ENCODE measurements around the gene DRGX.

DRGX gene

DNA sequence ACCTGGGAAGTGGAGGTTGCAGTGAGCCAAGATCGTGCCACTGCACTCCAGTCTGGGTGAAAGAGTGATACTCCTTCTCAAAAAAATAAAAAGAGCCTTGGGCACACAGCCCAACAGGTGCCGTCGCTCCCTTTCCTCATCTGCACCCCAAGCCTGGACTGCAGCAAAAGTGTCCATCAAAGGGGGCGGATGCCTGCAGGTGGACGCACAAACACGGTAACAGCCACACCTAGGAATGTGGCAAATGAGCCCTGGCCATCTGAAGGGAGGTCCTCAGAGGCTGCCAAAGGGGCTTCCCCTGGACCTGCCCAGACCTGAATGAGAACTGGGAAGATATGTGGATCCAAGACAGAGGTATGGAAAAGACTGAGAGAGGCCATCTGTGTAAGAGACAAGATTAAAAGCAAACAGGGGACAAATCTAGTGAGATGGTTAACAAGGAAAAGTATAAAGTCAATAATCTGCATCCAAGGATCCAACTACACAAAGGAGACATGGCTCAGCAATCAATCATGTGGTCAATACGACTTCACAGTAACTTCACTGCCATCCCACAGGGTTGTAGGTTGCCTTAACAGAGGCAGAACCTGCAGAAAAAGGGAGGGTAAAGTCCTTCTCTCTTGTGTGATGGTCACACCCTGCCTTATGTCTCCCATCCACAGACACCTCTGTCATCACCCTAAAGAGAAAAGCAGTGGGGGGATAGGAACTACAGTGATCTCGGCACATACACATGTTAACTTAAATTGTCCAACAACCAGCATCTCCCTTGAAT is 25.4 kb downstream of the DRGX start:
- Histone ChIP-seq H3K9ac (ENCODE audit: low read depth in 1 of 2, low read length in 2 of 2) (no peak overlapping the region), H3K36me3 (ENCODE audit: control insufficient read depth in 1 of 2, insufficient read depth in 2 of 2, low read length in 2 of 2) (no peaks in the 10 kb centered on the region), H3K4me3 (ENCODE audit: low read depth in 1 of 2, low read length in 2 of 2) (no peak overlapping the region), H3K27ac (ENCODE audit: low read depth, low read length) (no peak overlapping the region), H3K27me3 (ENCODE audit: control insufficient read depth in 1 of 2, insufficient read depth in 2 of 2, low read length in 2 of 2) (no peaks in the 10 kb centered on the region), H3K9me3 (ENCODE audit: control insufficient read depth in 1 of 2, low read length in 2 of 2) (no peaks in the 10 kb centered on the region), H3K4me1 (ENCODE audit: control insufficient read depth in 1 of 2, insufficient read depth in 2 of 2, low read length in 2 of 2) (no peaks in the 10 kb centered on the region)

DNA sequence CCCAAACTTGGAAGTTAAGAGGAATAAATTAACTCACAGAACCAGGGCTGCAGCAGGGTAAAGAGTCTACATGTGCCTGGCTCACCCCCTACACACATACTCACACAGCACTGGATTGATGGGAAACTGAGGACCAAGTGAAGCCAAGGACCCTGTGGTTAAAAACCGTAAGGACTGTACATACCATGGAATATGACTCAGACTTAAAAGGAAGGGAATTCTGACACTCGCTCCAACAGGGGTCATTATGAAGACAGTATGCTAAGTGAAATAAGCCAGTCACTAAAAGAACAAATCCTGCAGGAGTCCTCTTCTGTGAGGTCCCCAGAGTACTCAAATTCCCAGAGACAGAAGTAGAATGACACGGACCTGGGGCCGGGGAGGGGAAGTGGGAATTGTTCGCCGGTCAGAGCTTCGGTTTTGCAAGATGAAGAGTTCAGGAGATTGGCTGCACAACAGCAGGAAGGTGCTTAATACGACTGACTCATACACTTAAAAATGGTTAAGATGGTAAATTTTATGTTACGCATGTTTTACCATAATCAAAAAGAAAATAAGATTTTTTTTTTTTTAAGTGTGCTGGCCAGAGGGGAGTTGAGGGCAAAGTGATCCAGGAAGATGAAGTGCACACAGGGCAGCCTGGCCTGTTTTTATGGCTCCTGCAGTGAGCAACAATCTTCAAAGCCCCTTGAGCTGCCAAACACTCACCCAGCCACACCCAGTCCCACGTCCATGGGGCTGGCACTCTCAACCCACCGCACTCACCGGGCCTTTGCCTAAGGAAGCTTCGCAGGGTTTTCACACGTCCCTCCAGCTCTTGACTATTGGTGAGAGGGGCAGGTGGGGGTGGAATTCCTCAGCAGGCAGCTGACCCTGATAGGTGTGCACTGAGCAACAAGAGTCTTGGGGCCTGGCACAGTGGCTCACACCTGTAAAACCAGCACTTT is 26.4 kb downstream of the DRGX start:
- Histone ChIP-seq H3K36me3 (ENCODE audit: control insufficient read depth in 1 of 2, insufficient read depth in 2 of 2, low read length in 2 of 2) (no peaks in the 10 kb centered on the region), H3K4me1 (ENCODE audit: control insufficient read depth in 1 of 2, insufficient read depth in 2 of 2, low read length in 2 of 2) (no peaks in the 10 kb centered on the region), H3K4me3 (ENCODE audit: low read depth in 1 of 2, low read length in 2 of 2) (no peak overlapping the region), H3K9me3 (ENCODE audit: control insufficient read depth in 1 of 2, low read length in 2 of 2) (no peaks in the 10 kb centered on the region), H3K9ac (ENCODE audit: low read depth in 1 of 2, low read length in 2 of 2) (no peak overlapping the region), H3K27me3 (ENCODE audit: control insufficient read depth in 1 of 2, insufficient read depth in 2 of 2, low read length in 2 of 2) (no peaks in the 10 kb centered on the region), H3K27ac (ENCODE audit: low read depth, low read length) (no peak overlapping the region)

DNA sequence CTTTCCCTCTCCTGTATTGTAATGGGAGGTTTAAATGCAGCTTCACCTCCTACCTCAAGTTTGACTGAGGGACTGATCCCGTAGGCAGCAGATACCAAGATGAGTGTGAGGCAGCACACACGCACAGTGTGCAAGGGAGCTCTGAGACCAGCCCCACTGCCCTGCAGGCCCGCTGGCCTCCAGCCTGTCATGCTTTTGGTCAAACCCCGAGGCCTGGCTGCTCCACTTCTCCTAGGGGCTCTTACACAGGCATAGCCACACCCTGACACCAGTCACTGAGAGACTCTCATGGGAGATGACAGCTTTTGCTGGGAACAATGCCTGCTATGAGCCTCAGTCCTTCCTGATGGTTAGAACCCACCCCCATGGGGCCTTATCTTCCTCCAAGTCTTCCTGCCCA is 27.6 kb downstream of the DRGX start:
- H3K4me3 ChIP-seq (ENCODE audit: low read depth in 1 of 2, low read length in 2 of 2): no peak overlapping the region
- H3K9me3 ChIP-seq (ENCODE audit: control insufficient read depth in 1 of 2, low read length in 2 of 2): no peaks in the 10 kb centered on the region
- no peaks in the 10 kb centered on the region for H3K36me3 ChIP-seq (ENCODE audit: control insufficient read depth in 1 of 2, insufficient read depth in 2 of 2, low read length in 2 of 2)
- H3K9ac ChIP-seq (ENCODE audit: low read depth in 1 of 2, low read length in 2 of 2): no peak overlapping the region
- H3K27me3 ChIP-seq (ENCODE audit: control insufficient read depth in 1 of 2, insufficient read depth in 2 of 2, low read length in 2 of 2): no peaks in the 10 kb centered on the region
- no peak overlapping the region for H3K27ac ChIP-seq (ENCODE audit: low read depth, low read length)
- no peaks in the 10 kb centered on the region for H3K4me1 ChIP-seq (ENCODE audit: control insufficient read depth in 1 of 2, insufficient read depth in 2 of 2, low read length in 2 of 2)

DNA sequence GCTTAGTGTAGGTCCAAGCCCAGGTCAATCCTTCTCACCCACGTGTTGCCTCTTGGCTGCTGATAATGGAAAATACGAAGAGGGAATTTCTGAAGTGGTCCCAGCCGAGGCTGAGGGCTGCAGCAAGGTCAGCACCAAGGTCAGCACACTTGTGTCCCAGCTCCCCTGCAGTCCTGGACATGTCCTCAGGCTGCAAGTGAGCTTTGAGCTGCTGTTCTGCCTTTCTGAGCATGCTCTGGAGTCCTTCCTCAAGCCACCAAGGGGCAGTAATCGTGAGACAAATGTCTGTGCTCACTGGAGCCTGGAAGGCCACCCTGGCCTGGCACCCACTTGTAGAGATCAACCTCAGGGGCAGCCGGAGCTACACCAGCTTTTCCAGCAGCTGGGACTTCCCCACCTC is 28.3 kb downstream of the DRGX start:
- Histone ChIP-seq H3K9ac (ENCODE audit: low read depth in 1 of 2, low read length in 2 of 2) (no peak overlapping the region), H3K9me3 (ENCODE audit: control insufficient read depth in 1 of 2, low read length in 2 of 2) (no peaks in the 10 kb centered on the region), H3K27me3 (ENCODE audit: control insufficient read depth in 1 of 2, insufficient read depth in 2 of 2, low read length in 2 of 2) (no peaks in the 10 kb centered on the region), H3K27ac (ENCODE audit: low read depth, low read length) (no peak overlapping the region), H3K4me1 (ENCODE audit: control insufficient read depth in 1 of 2, insufficient read depth in 2 of 2, low read length in 2 of 2) (no peaks in the 10 kb centered on the region), H3K36me3 (ENCODE audit: control insufficient read depth in 1 of 2, insufficient read depth in 2 of 2, low read length in 2 of 2) (no peaks in the 10 kb centered on the region), H3K4me3 (ENCODE audit: low read depth in 1 of 2, low read length in 2 of 2) (no peak overlapping the region)

DNA sequence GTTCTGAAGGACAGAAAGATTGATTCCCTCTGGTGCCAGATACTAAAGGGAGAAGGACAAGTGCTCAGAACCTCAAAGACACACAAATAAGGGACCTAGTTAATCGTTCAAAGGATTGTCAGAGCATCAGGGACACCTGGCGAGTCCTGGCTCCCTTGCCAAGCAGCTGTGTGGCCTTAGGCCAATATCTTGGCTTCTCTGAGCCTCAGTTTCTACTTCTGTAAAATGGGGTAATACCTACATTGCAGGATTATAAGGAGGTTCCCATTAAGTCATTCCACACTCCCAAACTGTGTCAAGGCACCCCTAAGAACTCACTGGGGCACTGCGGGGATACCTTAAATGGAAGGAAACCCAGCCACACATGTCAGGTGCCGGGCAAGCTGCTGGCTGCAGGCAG is 29.4 kb downstream of the DRGX start:
- no peaks in the 10 kb centered on the region for H3K4me1 ChIP-seq (ENCODE audit: control insufficient read depth in 1 of 2, insufficient read depth in 2 of 2, low read length in 2 of 2)
- no peak overlapping the region for H3K9ac ChIP-seq (ENCODE audit: low read depth in 1 of 2, low read length in 2 of 2)
- no peaks in the 10 kb centered on the region for H3K27me3 ChIP-seq (ENCODE audit: control insufficient read depth in 1 of 2, insufficient read depth in 2 of 2, low read length in 2 of 2)

DNA sequence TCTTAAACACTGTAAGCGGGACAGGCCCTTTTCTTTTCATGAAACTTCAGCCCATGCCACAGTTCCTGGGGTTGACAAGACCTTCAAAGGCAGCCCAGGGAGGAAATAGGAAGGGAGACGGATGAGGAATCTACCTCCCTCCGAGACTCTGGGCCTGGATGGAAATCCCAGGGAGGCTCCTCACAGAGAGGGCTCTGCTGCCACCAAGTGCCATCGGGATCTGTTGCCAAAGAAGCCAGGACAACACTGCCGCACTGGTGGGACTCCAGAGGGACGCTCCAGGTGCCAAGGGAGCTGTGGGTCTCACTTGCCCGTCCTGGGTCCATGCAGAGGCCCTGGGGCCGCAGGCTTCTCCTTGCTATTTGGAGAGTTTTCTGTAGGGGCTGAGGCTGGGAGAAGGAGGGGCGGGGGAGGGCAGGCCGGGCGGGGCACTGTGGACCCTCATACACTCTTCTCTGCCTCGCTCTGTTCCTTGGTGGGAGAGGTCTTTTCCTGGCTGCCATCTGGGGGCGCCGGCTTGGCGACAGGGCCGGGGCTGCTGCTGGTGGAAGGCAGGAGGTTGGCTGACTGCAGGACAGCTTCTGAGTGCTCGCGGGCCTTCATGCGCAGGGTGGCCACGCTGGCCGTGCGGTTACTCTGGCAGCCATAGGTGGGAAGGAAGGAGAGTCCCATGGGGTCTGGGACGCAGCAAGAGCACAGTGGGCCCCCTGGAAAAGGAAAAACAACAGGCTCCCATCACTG is 30.0 kb downstream of the DRGX start:
- Histone ChIP-seq H3K27me3 (ENCODE audit: control insufficient read depth in 1 of 2, insufficient read depth in 2 of 2, low read length in 2 of 2) (no peaks in the 10 kb centered on the region), H3K27ac (ENCODE audit: low read depth, low read length) (no peak overlapping the region), H3K4me1 (ENCODE audit: control insufficient read depth in 1 of 2, insufficient read depth in 2 of 2, low read length in 2 of 2) (no peaks in the 10 kb centered on the region), H3K9ac (ENCODE audit: low read depth in 1 of 2, low read length in 2 of 2) (no peak overlapping the region), H3K4me3 (ENCODE audit: low read depth in 1 of 2, low read length in 2 of 2) (no peak overlapping the region), H3K9me3 (ENCODE audit: control insufficient read depth in 1 of 2, low read length in 2 of 2) (no peaks in the 10 kb centered on the region), H3K36me3 (ENCODE audit: control insufficient read depth in 1 of 2, insufficient read depth in 2 of 2, low read length in 2 of 2) (no peaks in the 10 kb centered on the region)

More for the DNA sequence above, 29.4 kb downstream of the DRGX start:
- H3K27ac ChIP-seq (ENCODE audit: low read depth, low read length): no peak overlapping the region
- no peak overlapping the region for H3K4me3 ChIP-seq (ENCODE audit: low read depth in 1 of 2, low read length in 2 of 2)
- H3K9me3 ChIP-seq (ENCODE audit: control insufficient read depth in 1 of 2, low read length in 2 of 2): no peaks in the 10 kb centered on the region
- H3K36me3 ChIP-seq (ENCODE audit: control insufficient read depth in 1 of 2, insufficient read depth in 2 of 2, low read length in 2 of 2): no peaks in the 10 kb centered on the region

DNA sequence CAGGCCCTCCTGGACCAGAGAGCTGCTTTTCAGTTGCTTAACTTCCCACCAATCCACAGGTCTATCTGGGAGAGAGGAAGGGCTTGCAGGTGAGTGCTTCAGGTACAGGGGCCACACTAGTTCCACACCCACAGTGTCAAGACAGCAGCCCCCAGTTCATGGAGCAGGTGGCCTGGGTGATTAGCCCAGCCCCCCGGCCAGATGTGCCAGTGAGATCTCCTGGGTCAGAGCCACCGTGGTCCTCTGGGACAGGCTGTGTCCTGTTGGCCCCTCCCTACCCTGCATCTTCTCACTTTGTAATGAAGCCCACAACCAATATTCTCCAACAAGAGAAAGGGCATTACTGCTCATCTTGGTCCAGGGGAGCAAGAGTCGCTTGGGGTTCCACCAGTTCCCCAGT is 30.6 kb downstream of the DRGX start:
- no peak overlapping the region for H3K4me3 ChIP-seq (ENCODE audit: low read depth in 1 of 2, low read length in 2 of 2)
- no peaks in the 10 kb centered on the region for H3K9me3 ChIP-seq (ENCODE audit: control insufficient read depth in 1 of 2, low read length in 2 of 2)
- H3K27ac ChIP-seq (ENCODE audit: low read depth, low read length): no peak overlapping the region
- H3K36me3 ChIP-seq (ENCODE audit: control insufficient read depth in 1 of 2, insufficient read depth in 2 of 2, low read length in 2 of 2): no peaks in the 10 kb centered on the region
- no peak overlapping the region for H3K9ac ChIP-seq (ENCODE audit: low read depth in 1 of 2, low read length in 2 of 2)
- no peaks in the 10 kb centered on the region for H3K27me3 ChIP-seq (ENCODE audit: control insufficient read depth in 1 of 2, insufficient read depth in 2 of 2, low read length in 2 of 2)
- no peaks in the 10 kb centered on the region for H3K4me1 ChIP-seq (ENCODE audit: control insufficient read depth in 1 of 2, insufficient read depth in 2 of 2, low read length in 2 of 2)

DNA sequence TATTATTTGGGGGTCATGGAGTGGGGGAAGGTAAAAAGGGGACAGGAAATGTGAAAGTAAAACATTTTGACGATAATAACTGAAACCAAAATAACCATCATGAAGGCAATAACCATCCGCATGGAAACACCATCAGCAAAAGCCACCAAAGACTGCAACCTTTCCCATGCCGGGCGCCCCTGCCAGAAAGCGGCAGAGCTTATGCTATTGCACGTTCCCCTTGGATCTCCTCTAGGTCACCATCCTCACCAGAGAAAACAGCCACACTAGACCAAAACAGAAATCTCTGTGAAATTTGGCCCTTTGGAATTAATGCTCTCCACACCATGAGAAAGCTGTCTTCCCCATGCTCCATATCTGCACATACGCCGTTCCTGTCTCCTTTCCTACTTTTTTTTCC is 31.1 kb downstream of the DRGX start:
- H3K27me3 ChIP-seq (ENCODE audit: control insufficient read depth in 1 of 2, insufficient read depth in 2 of 2, low read length in 2 of 2): no peaks in the 10 kb centered on the region
- no peaks in the 10 kb centered on the region for H3K36me3 ChIP-seq (ENCODE audit: control insufficient read depth in 1 of 2, insufficient read depth in 2 of 2, low read length in 2 of 2)
- no peak overlapping the region for H3K9ac ChIP-seq (ENCODE audit: low read depth in 1 of 2, low read length in 2 of 2)
- H3K4me3 ChIP-seq (ENCODE audit: low read depth in 1 of 2, low read length in 2 of 2): no peak overlapping the region
- no peaks in the 10 kb centered on the region for H3K9me3 ChIP-seq (ENCODE audit: control insufficient read depth in 1 of 2, low read length in 2 of 2)
- H3K4me1 ChIP-seq (ENCODE audit: control insufficient read depth in 1 of 2, insufficient read depth in 2 of 2, low read length in 2 of 2): no peaks in the 10 kb centered on the region
- no peak overlapping the region for H3K27ac ChIP-seq (ENCODE audit: low read depth, low read length)

DNA sequence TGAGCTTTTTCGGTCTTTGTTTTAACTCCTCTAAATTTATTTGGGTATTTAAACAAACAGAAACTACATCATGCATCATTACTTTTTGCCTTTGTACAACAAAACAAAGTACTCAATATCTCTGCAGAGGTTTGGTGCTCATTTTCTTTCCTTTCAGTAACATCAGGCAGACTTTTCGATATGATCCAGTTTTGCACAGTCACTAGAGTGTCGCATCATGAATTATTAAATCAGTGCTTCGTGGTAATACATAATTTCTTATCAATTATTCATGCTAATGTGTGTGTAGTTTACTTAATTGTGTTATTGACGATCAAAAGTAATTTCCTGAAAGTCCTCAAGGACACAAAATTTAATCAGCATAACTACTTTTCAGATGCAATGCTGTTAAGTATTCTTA is 31.8 kb downstream of the DRGX start:
- H3K4me3 ChIP-seq (ENCODE audit: low read depth in 1 of 2, low read length in 2 of 2): no peak overlapping the region
- H3K9ac ChIP-seq (ENCODE audit: low read depth in 1 of 2, low read length in 2 of 2): no peak overlapping the region
- no peak overlapping the region for H3K27ac ChIP-seq (ENCODE audit: low read depth, low read length)
- H3K9me3 ChIP-seq (ENCODE audit: control insufficient read depth in 1 of 2, low read length in 2 of 2): no peaks in the 10 kb centered on the region
- no peaks in the 10 kb centered on the region for H3K36me3 ChIP-seq (ENCODE audit: control insufficient read depth in 1 of 2, insufficient read depth in 2 of 2, low read length in 2 of 2)
- no peaks in the 10 kb centered on the region for H3K4me1 ChIP-seq (ENCODE audit: control insufficient read depth in 1 of 2, insufficient read depth in 2 of 2, low read length in 2 of 2)
- no peaks in the 10 kb centered on the region for H3K27me3 ChIP-seq (ENCODE audit: control insufficient read depth in 1 of 2, insufficient read depth in 2 of 2, low read length in 2 of 2)

Data from duodenal mucosa (tissue), 2 donors.